ENCODE data around the gene PDE3A.

DNA sequence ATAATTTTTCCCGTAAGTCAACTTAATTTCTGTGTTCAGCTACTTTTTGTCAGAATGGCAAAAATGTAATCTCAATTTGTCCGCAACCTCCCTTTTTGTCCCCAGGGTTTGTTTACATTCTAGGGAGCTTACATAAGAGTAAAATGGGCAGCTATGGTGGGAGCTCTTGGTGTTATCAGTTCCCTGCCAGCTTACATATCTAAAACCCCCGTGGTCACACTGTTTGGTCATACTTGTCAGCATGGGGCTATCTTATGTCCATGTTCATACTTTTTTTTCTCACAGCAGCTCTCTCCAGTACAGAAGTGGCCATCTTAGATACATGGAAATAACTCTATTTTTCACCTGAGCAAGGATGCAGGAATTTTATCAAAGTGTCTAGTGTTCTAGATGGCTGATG, 343.5 kb downstream of the PDE3A start:
- TF ChIP-seq, protein P1, sequence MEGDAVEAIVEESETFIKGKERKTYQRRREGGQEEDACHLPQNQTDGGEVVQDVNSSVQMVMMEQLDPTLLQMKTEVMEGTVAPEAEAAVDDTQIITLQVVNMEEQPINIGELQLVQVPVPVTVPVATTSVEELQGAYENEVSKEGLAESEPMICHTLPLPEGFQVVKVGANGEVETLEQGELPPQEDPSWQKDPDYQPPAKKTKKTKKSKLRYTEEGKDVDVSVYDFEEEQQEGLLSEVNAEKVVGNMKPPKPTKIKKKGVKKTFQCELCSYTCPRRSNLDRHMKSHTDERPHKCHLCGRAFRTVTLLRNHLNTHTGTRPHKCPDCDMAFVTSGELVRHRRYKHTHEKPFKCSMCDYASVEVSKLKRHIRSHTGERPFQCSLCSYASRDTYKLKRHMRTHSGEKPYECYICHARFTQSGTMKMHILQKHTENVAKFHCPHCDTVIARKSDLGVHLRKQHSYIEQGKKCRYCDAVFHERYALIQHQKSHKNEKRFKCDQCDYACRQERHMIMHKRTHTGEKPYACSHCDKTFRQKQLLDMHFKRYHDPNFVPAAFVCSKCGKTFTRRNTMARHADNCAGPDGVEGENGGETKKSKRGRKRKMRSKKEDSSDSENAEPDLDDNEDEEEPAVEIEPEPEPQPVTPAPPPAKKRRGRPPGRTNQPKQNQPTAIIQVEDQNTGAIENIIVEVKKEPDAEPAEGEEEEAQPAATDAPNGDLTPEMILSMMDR (IDR thresholded peaks at IDR 0.05) = no peak
- no peak for TF ChIP-seq POLR2AphosphoS5 (IDR thresholded peaks at IDR 0.05)
- TF ChIP-seq POLR2A (IDR thresholded peaks at IDR 0.05) = no peak

Data from transverse colon (tissue), 4 donors.